Upper lobe of left lung (tissue), 6 donors: ENCODE results near the gene DLL1. TPM values are rescaled to one million over a fixed set of nuclear protein-coding genes. Genes with fewer than 3 reads are reported as not detected.

Experiments
- ATAC-seq, 2 donors: fragments of 200-7000 bp; cut with Tn5 transposase; one replicate each; pipeline ENCODE4 v1.9.1; 2022; ENCODE audit warnings: mild to moderate bottlenecking in 2 of 2, moderate library complexity in 2 of 2; ENCODE audit not compliant: low FRiP score in 2 of 2
- DNase-seq, 2 donors: peaks; one replicate each; pipeline ENCODE4 v3.0.0-alpha.2; 2019 to 2020
- H3K27ac ChIP-seq, 4 donors: fragments of 200-600 bp; sonication (generic); one replicate each; pipeline ENCODE4 v1.5.1; 2016 to 2019
- H3K27me3 ChIP-seq, 4 donors: fragments of 200-600 bp; sonication (generic); one replicate each; pipeline ENCODE4 v1.5.1; 2017 to 2019
- H3K36me3 ChIP-seq, 4 donors: fragments of 200-600 bp; sonication (generic); one replicate each; pipeline ENCODE4 v1.5.1; 2016 to 2019
- H3K4me1 ChIP-seq, 4 donors: fragments of 200-600 bp; sonication (generic); one replicate each; pipeline ENCODE4 v1.5.1; 2018 to 2019
- H3K4me3 ChIP-seq, 4 donors: fragments of 200-600 bp; sonication (generic); one replicate each; pipeline ENCODE4 v1.5.1; 2017 to 2019; ENCODE audit warnings: mild to moderate bottlenecking in 2 of 4, moderate library complexity in 1 of 4
- H3K9me3 ChIP-seq, 4 donors: fragments of 200-600 bp; sonication (generic); one replicate each; pipeline ENCODE4 v1.5.1; 2018 to 2019
- EP300 ChIP-seq, 4 donors: sonication (generic); formaldehyde crosslinking; IDR thresholded peaks; one replicate each; pipeline ENCODE4 v1.5.1; 2017; ENCODE audit warnings: antibody characterized with exemption in 4 of 4, control low read depth in 2 of 4
- POLR2A ChIP-seq, 4 donors: fragments of 450-650 bp; IDR thresholded peaks; one replicate each; pipeline ENCODE4 v1.5.1; 2016 to 2017; ENCODE audit warnings: antibody characterized with exemption in 4 of 4, mild to moderate bottlenecking in 2 of 4
- POLR2AphosphoS5 ChIP-seq, 2 donors: sonication (generic); formaldehyde crosslinking; IDR thresholded peaks; one replicate each; pipeline ENCODE4 v1.5.1; 2017; ENCODE audit warnings: antibody characterized with exemption in 2 of 2
- WGBS, 2 donors: methylation state at CpG; one replicate each; pipeline ENCODE4 v1.1.5; 2017 to 2018; 5-methylcytosine and 5-hydroxymethylcytosine counted together
- total RNA-seq, 6 donors: library from RNA; depleted of rRNA in 4 of 6; stranded (reverse); fragments of >200 nt in 4 of 6; gene quantifications; one replicate each; pipeline versions ENCODE4 v1.1.0 to v1.2.1, GENCODE V29; 2016 to 2021
- TF ChIP-seq, protein P1 (sequence below), 6 experiments: fragments of 450-650 bp in 4 of 6; fragments of 200-600 bp in 2 of 6; sonication (generic) in 2 of 6; IDR thresholded peaks; one replicate each; pipeline ENCODE4 v1.5.1; 2016 to 2019; ENCODE audit warnings: antibody characterized with exemption in 6 of 6
- donor health status: DM: no; HTN: no; CAD: no; lungs with moderate emphysema.
- donor health status: DM: no; HTN: yes; CAD: no; lungs with severe emphysema.

The DLL1 gene
- total RNA-seq, 6 donors from 2014 or later: 3.8 to 20.1 (median 10.2) TPM

DNA sequence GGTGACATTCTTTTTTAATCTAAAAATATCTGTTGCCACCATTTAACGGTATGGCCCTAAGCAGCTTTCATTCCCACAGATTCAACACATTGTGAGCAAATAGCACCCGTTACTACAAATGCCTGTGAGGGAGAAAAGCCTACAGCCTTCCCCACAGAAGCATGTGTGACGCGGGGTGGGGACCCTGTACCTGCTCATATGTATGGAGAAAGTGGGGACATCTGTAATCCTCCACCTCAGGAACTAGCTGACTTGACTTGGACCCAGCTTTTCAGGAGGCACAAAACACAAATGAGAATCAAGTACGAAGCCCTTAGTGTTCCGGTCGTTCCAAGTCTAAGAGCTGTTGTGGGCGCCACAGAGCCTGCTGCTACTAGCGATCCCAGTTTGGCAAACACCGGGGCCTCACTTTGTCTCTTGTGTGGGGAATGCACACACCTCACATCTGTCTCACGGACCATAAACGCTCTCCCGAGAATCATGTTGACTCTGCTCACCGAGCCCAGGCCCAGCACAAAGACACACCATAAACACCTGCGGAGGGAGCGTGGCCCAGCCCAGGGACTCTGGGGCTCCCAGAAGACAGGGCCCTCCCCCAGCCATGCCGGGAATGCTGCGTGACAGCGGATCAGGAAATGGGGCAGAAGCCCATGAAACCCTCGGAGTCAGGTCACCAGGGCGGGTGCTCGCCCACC, 21.6 kb downstream of the DLL1 start:
- Histone ChIP-seq H3K4me3 (no peak overlapping the region), H3K27ac (peak overlapping the region in 3 of 4 donors; percentile 30 to 53 (median 39)), H3K4me1 (peaks cover 9 to 25% (median 13%) of the 10 kb centered on the region in 4 donors), H3K9me3 (no peaks in the 10 kb centered on the region), H3K36me3 (no peaks in the 10 kb centered on the region), H3K27me3 (no peaks in the 10 kb centered on the region)
- DNase-seq: no peak
- no peak for ATAC-seq
- WGBS, 2 donors: 62 to 64% methylated on average over 13 to 22 of the region's 22 CpGs
- TF ChIP-seq POLR2A (IDR thresholded peaks at IDR 0.05): no peak
- no peak for TF ChIP-seq EP300 (IDR thresholded peaks at IDR 0.05)
- TF ChIP-seq, protein P1, sequence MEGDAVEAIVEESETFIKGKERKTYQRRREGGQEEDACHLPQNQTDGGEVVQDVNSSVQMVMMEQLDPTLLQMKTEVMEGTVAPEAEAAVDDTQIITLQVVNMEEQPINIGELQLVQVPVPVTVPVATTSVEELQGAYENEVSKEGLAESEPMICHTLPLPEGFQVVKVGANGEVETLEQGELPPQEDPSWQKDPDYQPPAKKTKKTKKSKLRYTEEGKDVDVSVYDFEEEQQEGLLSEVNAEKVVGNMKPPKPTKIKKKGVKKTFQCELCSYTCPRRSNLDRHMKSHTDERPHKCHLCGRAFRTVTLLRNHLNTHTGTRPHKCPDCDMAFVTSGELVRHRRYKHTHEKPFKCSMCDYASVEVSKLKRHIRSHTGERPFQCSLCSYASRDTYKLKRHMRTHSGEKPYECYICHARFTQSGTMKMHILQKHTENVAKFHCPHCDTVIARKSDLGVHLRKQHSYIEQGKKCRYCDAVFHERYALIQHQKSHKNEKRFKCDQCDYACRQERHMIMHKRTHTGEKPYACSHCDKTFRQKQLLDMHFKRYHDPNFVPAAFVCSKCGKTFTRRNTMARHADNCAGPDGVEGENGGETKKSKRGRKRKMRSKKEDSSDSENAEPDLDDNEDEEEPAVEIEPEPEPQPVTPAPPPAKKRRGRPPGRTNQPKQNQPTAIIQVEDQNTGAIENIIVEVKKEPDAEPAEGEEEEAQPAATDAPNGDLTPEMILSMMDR (IDR thresholded peaks at IDR 0.05): no peak
- peak in 1 of 2 donors; percentile 6 for TF ChIP-seq POLR2AphosphoS5 (IDR thresholded peaks at IDR 0.05)

DNA sequence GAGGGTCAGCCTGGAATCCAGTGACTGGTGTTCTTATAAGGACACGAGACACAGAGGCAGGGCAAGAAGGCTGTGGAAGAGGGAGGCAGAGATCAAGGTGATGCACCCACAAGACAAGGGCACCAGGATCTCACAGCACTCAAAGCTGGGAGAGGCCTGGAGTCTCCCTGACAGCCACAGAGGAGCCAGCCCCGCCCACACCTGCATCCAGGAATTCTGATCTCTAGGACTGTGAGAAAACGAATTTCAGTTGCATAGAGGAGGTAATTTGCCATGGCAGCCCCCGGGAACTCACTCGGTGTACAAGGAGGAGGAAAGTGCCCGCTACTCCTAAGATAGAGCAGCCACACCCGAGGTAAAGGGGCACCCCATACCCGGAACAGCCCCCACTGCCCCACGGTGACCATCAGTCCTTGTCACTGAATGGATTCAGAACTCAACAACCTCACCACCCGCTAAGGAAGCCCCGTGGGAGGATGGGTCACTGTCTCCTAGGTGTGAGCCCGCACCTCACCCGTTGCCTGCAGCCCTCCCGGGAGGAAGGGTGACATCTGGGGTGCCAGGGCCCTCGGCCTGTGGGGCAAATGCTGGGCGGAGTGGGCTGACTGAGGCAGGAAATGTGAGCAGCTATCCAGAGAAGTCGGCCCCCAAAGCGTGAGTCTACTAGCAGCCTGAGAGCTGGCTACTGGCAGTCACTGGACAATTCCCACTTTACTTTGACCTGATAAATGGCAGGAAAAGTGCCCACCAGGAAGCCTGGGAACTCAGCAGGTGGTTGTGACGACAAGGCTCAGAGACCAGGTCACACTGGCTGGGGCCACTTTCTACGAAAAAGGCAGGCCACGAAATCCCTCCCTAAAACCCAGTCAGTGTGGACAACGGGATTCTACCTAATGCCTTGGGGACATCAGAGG, 22.4 kb downstream of the DLL1 start:
- Histone ChIP-seq H3K9me3 (no peaks in the 10 kb centered on the region), H3K4me1 (peaks cover 9 to 25% (median 13%) of the 10 kb centered on the region in 4 donors), H3K27ac (no peak overlapping the region), H3K36me3 (no peaks in the 10 kb centered on the region), H3K27me3 (no peaks in the 10 kb centered on the region), H3K4me3 (no peak overlapping the region)
- TF ChIP-seq EP300 (IDR thresholded peaks at IDR 0.05) (no peak), POLR2A (IDR thresholded peaks at IDR 0.05) (no peak), POLR2AphosphoS5 (IDR thresholded peaks at IDR 0.05) (no peak)
- TF ChIP-seq, protein P1 (IDR thresholded peaks at IDR 0.05): no peak
- DNase-seq: no peak
- 89 to 94% methylated on average over 15 to 20 of the region's 22 CpGs for WGBS, 2 donors
- no peak for ATAC-seq

DNA sequence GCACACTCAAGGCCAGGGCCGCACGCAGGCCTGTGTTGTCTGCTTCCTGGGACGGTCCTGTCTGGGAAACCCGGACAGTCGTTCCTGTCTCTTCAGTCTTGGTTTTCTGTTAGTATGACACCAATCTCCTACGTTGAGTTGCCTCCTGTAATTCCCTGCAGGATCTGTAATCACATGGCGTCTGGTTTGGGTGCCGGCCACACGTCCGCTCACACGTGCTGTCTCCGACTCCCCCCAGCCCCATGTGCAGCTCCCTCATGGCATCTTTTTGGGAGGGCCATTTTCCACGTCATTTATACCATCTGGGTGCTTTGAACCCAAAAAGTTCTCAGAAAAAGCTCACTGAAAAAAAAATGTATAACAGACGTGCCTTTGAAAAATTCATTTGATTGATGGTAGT, 23.2 kb downstream of the DLL1 start:
- TF ChIP-seq POLR2AphosphoS5 (IDR thresholded peaks at IDR 0.05): no peak
- no peak for TF ChIP-seq EP300 (IDR thresholded peaks at IDR 0.05)
- TF ChIP-seq, protein P1 (IDR thresholded peaks at IDR 0.05): no peak
- TF ChIP-seq POLR2A (IDR thresholded peaks at IDR 0.05): no peak
- ATAC-seq: no peak
- Histone ChIP-seq H3K4me3 (no peak overlapping the region), H3K36me3 (no peaks in the 10 kb centered on the region), H3K27ac (no peak overlapping the region), H3K4me1 (peaks cover 9 to 25% (median 13%) of the 10 kb centered on the region in 4 donors), H3K27me3 (no peaks in the 10 kb centered on the region), H3K9me3 (no peaks in the 10 kb centered on the region)
- no peak for DNase-seq
- WGBS, 2 donors: 89 to 93% methylated on average over 11 to 14 of the region's 14 CpGs

DNA sequence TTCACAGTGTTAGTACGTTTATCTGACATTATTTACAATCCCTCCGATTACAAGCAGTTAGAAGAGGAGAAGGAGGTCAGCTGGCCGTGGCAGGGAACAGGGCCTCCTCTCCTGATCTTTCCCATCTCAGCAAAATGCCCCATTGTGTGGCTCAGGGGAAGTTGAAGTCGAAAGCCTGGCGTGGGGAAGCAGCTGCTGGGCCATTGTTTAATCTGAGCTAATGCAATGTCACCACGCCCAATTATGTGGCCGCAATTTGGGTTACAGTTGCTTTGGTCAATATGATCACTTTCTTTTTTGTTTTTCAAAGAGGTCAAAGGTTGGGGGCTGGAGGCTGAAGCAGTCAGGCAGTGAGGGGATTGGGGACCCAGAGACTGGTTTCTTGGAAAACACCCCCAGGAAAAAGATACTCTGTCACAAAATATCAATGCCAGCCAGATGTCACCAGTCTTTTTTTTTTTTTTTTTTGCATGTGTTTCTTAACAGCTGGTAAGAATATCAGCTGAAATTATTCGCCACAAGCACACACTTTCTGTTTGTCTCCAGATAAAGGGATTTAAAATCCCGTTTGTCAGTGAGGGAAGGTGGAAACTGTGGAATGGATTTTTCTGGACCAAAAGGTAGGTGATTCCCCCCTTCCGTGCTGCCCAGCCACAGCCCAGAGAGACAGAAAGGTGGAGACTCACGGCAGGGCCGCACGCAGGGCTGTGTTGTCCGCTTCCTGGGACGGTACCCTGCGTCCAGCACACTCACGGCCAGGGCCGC, 24.6 kb downstream of the DLL1 start:
- peak overlapping the region in 2 of 4 donors; percentile 24 to 65 for H3K27ac ChIP-seq
- H3K36me3 ChIP-seq: no peaks in the 10 kb centered on the region
- H3K4me3 ChIP-seq: no peak overlapping the region
- ATAC-seq (peak; percentile 13 to 58), DNase-seq (peak in 1 of 2 donors; percentile 37)
- no peaks in the 10 kb centered on the region for H3K9me3 ChIP-seq
- no peaks in the 10 kb centered on the region for H3K27me3 ChIP-seq
- 38 to 45% methylated on average over 10 to 18 of the region's 18 CpGs for WGBS, 2 donors
- peaks cover 9 to 19% (median 11%) of the 10 kb centered on the region in 4 donors for H3K4me1 ChIP-seq
- no peak for TF ChIP-seq POLR2A (IDR thresholded peaks at IDR 0.05)
- peak in 1 of 2 donors; percentile 17 for TF ChIP-seq POLR2AphosphoS5 (IDR thresholded peaks at IDR 0.05)
